ENCODE results near the gene ATRAID. TPM values are rescaled to one million over a fixed set of nuclear protein-coding genes. Genes with fewer than 3 reads are reported as not detected.
"Not testable (repeated sequence)": the region's sequence is repeated elsewhere in the genome, so short reads cannot be mapped to it uniquely, and the experiment has no call there.

ATRAID gene
- total RNA-seq, 1 donor from 2014 or later = 77.2 TPM

DNA sequence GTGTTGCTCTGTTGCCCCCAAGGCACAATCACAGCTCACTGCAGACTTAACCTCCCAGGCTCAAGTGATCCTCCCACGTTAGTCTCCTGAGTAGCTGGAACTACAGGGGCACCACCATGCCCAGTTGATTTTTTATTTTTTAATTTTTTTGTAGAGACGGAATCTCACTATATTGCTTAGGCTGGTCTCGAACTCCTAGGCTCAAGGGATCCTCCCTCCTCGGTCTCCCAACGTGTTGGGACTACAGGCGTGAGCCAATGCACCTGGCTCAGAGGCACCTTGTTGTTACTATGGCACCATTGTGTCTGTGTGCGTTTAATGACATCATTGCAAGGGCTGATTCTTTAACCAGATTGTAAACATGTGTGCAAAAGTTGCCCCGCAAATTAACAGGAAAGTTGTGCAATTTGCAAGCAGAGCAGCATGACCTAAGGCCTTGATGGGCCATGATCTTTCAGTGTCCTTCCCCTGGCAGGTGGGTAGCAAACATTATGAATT lies 40.4 kb upstream of the ATRAID start:
- no peak overlapping the region for H3K27ac Mint-ChIP-seq
- no peak overlapping the region for H3K4me3 Mint-ChIP-seq
- ChIA-PET POLR2A (no interaction called here), CTCF (interaction anchor here (1.3 to 2.0 kb wide), 2 partner anchors 108 kb away, joined by 3 to 11 read pairs; no protein-coding TSS in a partner anchor)
- peaks cover 9% of the 10 kb centered on the region for H3K4me1 Mint-ChIP-seq
- no peak for DNase-seq
- intact Hi-C loops (cut with micrococcal nuclease) = loop anchor here (5.0 kb wide), 1 partner anchor 111 kb away; the partner anchor contains the start of gene TRIM54
- H3K9me3 Mint-ChIP-seq = no peaks in the 10 kb centered on the region
- ATAC-seq (ENCODE audit: low read depth) = no peak
- peaks cover 2% of the 10 kb centered on the region for H3K27me3 Mint-ChIP-seq
- TF ChIP-seq, protein P1, sequence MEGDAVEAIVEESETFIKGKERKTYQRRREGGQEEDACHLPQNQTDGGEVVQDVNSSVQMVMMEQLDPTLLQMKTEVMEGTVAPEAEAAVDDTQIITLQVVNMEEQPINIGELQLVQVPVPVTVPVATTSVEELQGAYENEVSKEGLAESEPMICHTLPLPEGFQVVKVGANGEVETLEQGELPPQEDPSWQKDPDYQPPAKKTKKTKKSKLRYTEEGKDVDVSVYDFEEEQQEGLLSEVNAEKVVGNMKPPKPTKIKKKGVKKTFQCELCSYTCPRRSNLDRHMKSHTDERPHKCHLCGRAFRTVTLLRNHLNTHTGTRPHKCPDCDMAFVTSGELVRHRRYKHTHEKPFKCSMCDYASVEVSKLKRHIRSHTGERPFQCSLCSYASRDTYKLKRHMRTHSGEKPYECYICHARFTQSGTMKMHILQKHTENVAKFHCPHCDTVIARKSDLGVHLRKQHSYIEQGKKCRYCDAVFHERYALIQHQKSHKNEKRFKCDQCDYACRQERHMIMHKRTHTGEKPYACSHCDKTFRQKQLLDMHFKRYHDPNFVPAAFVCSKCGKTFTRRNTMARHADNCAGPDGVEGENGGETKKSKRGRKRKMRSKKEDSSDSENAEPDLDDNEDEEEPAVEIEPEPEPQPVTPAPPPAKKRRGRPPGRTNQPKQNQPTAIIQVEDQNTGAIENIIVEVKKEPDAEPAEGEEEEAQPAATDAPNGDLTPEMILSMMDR (IDR thresholded peaks at IDR 0.05) = no peak
- H3K36me3 Mint-ChIP-seq (ENCODE audit: low read depth) = no peaks in the 10 kb centered on the region

DNA sequence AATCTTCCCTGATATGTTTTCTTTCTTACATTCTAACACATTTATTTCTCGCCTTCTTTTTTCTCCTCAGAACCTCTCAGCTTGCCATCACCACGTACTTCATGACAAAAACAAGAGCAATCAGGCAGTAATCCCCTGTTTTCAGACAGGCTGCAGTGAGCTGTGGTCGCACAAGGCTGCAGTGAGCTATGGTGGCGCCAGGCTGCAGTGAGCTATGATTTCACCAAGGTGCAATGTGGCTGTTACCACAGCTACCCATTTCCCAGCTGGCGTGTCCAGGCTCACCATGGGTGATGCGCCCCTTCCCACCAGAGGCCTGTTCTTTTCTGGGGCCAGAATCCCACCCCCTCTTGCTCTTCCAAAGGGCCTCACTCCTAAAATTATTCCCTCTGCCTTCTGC lies 37.2 kb upstream of the ATRAID start:
- H3K9me3 Mint-ChIP-seq = no peaks in the 10 kb centered on the region
- H3K27ac Mint-ChIP-seq = no peak overlapping the region
- TF ChIP-seq, protein P1 (IDR thresholded peaks at IDR 0.05) = no peak
- ATAC-seq (ENCODE audit: low read depth) (no peak), DNase-seq (no peak)
- ChIA-PET CTCF (no interaction called here), POLR2A (no interaction called here)
- intact Hi-C loops (cut with micrococcal nuclease) = loop anchor here (5.0 kb wide), 1 partner anchor 108 kb away; the partner anchor contains the start of gene TRIM54
- H3K4me1 Mint-ChIP-seq = peaks cover 9% of the 10 kb centered on the region
- H3K36me3 Mint-ChIP-seq (ENCODE audit: low read depth) = no peaks in the 10 kb centered on the region
- H3K4me3 Mint-ChIP-seq = no peak overlapping the region
- H3K27me3 Mint-ChIP-seq = peaks cover 9% of the 10 kb centered on the region

DNA sequence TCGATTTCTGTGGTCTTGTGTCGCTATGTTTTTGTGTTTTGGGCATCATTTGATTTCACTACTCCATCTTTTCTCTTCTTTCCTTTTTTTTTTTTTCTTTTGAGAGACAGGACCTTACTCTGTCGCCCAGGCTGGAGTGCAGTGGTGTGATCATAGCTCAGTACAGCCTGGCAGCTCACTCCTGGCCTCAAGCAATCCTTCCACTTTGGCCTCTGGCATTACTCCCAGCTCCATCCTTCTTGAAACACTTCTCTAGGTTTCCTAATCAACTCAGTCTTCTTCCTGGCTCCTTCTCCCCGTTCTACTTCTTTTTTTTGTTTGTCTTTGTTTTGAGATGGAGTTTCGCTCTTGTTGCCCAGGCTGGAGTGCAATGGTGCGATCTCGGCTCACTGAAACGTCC lies 36.5 kb upstream of the ATRAID start:
- TF ChIP-seq, protein P1 (IDR thresholded peaks at IDR 0.05) = no peak
- no peaks in the 10 kb centered on the region for H3K9me3 Mint-ChIP-seq
- CTCF ChIA-PET = no interaction called here
- no peak for DNase-seq
- H3K36me3 Mint-ChIP-seq (ENCODE audit: low read depth) = no peaks in the 10 kb centered on the region
- no peak overlapping the region for H3K4me3 Mint-ChIP-seq
- H3K27me3 Mint-ChIP-seq = peaks cover 11% of the 10 kb centered on the region
- H3K4me1 Mint-ChIP-seq = peaks cover 4% of the 10 kb centered on the region
- intact Hi-C loops (cut with micrococcal nuclease) = no loop called here
- no peak overlapping the region for H3K27ac Mint-ChIP-seq
- ATAC-seq (ENCODE audit: low read depth) = no peak
- POLR2A ChIA-PET = no interaction called here

DNA sequence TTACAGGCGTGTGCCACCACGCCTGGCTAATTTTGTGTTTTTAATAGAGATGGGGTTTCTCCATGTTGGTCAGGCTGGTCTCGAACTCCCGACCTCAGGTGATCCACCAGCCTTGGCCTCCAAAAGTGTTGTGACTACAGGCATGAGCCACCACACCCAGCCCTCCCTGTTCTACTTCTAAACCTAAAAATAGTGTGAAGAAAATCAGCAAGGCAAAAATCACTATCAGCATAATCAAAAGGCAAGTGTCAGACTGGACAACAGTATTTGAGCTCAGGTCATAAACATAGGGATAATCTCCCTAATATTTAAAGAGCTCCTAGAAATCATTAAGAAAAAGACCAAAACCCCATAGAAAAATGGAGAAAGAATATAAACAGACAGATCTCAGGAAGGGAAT lies 36.1 kb upstream of the ATRAID start:
- H3K9me3 Mint-ChIP-seq; H3K36me3 Mint-ChIP-seq (ENCODE audit: low read depth); POLR2A ChIA-PET; H3K4me3 Mint-ChIP-seq; H3K4me1 Mint-ChIP-seq; H3K27ac Mint-ChIP-seq; CTCF ChIA-PET; DNase-seq; intact Hi-C loops (cut with micrococcal nuclease); ATAC-seq (ENCODE audit: low read depth): not testable (repeated sequence)
- H3K27me3 Mint-ChIP-seq = peaks cover 13% of the 10 kb centered on the region

DNA sequence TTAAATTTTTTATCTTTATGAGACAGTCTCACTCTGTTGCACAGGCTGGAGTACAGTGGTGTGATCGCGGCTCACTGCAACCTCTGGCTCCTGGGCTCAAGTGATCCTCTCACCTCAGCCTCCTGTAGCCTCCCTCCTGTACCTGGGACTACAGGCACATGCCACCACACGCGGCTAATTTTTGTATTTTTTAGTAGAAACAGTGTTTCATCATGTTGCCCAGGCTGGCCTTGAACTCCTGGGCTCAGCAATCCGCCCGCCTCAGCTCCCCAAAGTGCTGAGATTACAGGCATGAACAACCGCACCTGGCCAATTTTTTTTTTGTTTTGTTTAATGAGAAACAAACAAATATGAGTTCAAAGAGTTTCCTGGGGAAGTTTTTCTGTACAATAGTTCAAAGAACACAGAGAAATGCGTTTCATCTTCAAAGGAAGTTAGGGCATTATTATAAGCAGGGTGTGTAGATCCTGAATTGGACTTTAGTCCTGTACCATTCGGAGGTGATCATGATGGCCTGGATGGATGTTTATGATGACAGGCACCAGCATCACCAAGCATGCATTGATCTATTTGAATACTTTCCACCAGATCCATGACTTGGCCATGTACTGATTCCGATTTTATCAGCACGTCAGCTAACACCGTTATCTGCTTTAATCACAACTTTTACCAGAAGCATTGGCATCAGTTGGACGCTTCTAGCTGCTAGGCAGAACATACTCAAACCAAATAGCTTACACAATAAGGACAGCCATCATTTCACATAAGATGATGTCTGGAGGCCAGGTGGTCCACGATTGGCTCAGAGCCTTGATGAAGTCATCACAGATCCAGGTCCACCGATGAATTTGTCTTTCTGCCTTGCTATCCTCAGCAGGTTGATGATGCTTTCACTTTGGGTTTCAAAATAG lies 34.1 kb upstream of the ATRAID start:
- intact Hi-C loops (cut with micrococcal nuclease) = no loop called here
- ChIA-PET POLR2A (no interaction called here), CTCF (no interaction called here)
- ATAC-seq (ENCODE audit: low read depth) (no peak), DNase-seq (no peak)
- peaks cover 26% of the 10 kb centered on the region for H3K27me3 Mint-ChIP-seq
- H3K4me3 Mint-ChIP-seq = no peak overlapping the region
- H3K9me3 Mint-ChIP-seq = no peaks in the 10 kb centered on the region
- no peaks in the 10 kb centered on the region for H3K4me1 Mint-ChIP-seq
- no peaks in the 10 kb centered on the region for H3K36me3 Mint-ChIP-seq (ENCODE audit: low read depth)
- no peak overlapping the region for H3K27ac Mint-ChIP-seq
- TF ChIP-seq, protein P1 (IDR thresholded peaks at IDR 0.05) = no peak

All from activated B cell treated with CpG ODN at 0.5 μM for 24 hours (primary cell).